Measurements from ENCODE around the gene TMEM212.
"Not testable (repeated sequence)": the region's sequence is repeated elsewhere in the genome, so short reads cannot be mapped to it uniquely, and the experiment has no call there.

TMEM212 gene

DNA sequence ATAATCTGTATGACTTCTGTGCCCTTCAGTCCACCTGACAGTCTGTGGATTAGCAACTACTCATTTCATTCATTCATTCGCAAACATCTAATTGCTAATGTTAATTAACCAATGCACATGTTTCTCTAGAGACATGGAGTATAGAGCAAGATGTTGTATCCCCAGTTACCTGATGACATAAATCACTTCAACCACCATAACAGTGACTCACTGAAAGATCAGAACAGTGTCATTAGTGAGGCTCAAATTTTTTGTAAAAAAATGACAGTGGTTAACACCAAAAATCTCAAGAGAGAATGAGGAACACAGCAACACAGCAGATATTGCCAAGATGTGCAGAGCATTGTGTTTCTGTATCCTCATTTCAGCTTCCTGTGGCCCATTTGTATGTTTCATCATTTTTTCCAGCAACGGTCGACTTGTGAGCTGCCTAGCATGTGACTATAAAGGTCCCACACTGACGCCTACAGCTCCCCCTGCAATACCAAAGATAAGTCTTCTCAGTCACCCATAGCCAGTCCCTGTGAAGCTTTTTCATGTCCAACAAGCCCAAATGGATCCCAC, 29.2 kb upstream of the TMEM212 start:
- peak; percentile 4 for DNase-seq

DNA sequence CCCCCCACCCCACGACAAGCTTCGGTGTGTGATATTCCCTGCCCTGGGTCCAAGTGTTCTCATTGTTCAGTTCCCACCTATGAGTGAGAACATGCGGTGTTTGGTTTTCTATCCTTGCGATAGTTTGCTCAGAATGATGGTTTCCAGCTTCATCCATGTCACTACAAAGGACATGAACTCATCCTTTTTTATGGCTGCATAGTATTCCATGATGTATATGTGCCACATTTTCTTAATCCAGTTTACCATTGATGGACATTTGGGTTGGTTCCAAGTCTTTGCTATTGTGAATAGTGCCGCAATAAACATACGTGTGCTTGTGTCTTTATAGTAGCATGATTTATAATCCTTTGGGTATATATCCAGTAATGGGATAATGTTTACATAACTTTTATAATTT, 28.5 kb upstream of the TMEM212 start:
- not testable (repeated sequence) for DNase-seq

DNA sequence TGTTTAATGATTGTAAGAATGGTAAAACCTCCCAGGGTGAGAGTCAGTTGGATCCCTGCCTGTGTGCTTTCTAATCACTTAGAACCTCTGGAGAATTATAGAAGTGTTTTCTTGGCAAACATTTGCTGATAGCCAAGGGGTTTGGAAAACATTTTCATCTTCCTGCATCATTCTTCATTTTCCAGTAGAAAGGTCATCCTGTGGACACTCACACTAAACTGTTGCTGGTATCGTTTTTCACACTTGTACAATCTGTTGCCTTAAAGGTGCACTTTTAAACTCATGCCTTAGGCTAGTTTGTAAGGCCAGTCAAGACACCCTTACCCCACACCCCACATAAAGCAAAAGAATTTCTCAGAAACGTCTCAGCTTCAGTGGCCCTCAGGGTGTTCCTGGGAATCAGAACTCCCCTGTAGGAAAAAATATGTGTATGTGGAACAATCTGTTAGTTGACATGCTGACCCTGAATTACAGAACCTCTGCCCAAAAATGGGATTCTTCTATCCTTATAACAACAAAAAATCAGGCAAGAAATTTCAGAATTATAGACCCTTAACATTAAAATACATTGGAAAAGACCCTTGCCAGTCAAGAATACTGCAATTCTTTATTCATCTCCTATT, 27.1 kb upstream of the TMEM212 start:
- DNase-seq = no peak

GRCh38 chr3:171817074-171817800, 25.9 kb upstream of the TMEM212 start:
- DNase-seq = no peak

DNA sequence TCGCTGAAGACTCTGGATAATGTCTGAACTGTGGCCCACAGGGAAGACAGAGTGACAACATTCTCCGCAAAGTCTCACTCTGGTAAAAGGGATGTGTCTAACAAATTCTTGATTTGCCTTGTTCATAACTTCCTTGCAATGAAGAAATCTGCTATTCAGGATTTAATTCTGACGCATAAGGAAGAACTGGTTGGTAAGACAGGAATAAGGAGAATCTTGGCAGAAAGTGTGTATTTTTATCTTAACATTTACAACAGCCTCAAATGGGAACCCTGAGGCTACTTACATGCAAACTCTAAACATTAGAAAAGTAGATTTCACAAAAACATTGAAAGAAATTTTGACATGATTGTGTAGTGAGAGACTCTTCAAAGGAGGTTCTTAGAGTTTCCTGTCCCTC, 22.1 kb upstream of the TMEM212 start:
- DNase-seq = no peak

GRCh38 chr3:171821778-171822358, 21.3 kb upstream of the TMEM212 start:
- no peak for DNase-seq

DNA sequence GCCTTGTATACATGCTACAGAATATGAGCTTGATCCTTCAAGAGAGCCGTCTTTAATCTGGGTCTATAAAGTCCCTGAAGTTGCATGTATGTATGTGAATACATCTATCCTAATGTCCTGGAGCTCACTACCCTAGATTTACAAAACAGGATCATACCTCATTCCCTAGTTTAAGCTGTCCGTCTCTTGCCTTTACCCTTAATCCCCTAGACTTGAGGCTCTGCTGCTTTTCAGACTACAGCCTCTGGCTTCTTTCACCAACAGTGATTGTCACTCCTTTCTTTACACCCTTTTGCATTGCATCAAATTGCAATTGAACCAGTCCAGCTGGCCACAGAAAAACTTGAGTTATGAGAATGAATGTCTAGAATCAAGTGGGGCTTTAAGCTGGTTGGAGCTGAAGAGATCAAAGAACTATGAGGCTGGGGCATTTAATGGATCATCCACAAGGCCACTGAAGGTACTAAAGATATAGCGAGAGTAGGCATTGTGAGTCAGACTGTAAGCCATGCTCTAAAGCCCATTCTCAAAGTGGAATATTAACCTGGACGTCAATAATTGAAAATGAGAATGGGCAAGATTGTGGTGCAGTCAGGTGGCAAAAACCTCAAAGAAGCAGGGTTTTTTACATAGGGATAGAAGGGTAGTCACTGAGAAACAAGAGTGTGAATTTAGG, 20.6 kb upstream of the TMEM212 start:
- DNase-seq = no peak

DNA sequence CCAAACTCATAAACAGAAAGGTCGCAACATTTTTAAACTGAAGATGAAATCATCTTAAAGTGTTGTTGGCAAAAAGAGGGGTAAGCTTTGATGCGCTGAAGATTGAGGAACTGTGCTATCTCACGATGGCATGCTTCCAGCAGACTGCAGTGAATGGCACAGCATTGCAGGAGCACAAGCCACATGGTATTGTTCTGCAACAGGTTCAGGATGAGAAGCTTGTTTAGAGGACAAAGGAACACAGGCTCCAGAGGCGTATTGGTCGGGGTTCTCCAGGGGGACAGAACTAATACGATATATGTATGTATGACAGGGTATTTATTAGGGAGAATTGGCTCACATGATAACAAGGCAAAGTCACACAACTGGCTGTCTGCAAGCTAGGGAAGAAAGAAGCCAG, 19.0 kb upstream of the TMEM212 start:
- no peak for DNase-seq

DNA sequence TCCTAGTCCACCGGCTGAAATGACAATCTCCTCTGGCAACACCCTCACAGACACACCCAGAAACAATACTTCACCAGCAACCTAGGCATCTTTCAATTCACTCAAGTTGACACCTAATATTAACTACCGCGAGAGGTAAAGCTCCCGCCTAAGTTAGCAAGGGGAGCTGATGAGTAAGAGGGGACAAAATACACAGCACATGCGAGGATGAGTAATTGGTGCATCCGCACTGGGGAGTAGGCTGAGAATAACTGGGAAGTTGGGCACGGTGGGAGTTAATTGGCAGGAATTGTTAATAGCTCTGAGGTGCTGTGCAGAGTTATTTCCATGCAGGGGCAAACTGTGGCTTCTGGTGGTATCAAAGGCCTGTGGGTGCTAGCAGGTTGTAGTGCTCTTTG, 18.3 kb upstream of the TMEM212 start:
- no peak for DNase-seq

DNA sequence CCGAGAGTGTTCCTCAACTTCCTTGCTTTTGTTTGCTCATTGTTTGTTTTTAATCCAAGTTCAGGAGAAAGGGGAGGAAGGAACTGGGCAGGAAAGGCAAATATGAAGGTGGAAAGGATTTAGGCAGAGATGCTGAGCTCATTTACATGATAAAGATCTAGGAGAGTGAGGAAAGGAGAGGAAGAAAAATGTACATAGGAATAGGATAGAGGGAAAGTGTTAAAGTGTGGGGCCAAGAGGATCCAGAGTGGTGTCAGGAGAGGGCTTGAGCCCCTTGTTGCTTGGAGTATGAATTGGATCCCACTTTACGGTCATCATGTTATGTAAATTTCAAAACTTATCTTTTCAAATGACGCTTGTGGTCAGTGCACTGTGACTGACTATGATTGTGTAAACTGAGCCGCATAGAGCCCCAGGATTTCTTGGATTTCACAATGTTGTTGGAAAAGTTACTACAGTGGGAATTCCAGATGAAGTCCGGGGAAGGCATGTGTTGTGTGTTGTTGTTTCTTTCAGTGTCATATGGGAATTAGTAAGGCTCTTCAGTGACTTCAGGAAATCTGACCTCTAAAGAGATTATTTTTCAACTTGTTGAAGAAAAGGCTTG, 17.8 kb upstream of the TMEM212 start:
- DNase-seq = no peak

- DNase-seq = no peak
Observed at GRCh38 chr3:171827385-171827784, 15.8 kb upstream of the TMEM212 start.

GRCh38 chr3:171827836-171828458, 15.2 kb upstream of the TMEM212 start:
- DNase-seq = no peak

GRCh38 chr3:171828902-171829770, 14.0 kb upstream of the TMEM212 start:
- DNase-seq = no peak

DNA sequence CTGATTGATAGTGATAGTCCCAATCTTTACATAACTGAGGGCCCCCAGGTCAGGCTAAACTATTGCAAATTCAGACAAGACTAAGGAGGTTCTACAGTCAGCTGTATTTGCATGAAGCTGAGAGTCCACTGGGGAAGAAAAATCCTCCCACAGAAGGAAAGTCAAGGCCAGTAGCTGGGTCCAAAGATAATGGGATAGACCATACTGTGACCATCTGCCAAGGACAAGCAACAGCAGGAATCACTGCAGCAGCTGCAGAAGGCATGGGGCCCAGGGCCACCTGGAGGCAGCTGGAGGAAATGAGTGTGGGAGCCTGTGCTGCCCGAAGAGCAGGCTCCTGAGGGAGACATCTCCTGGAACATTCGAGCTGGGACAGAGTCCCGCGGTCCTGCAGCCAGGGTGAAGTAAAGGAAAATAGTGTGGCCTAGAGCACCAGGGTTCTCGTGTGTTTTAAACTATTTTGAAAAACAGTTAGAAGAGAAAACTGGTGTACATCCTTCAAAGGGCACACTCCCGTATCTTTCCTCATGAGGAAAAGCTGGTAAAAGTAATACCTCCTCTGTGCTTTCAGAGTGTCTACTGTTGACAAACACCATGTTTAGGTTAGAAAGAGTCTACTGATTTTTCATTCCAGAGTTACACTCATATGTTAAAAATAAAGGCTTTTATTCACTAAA, 13.2 kb upstream of the TMEM212 start:
- DNase-seq = no peak

- no peak for DNase-seq
Observed at GRCh38 chr3:171830518-171830875, 12.7 kb upstream of the TMEM212 start.

- no peak for DNase-seq
Observed at GRCh38 chr3:171831936-171832335, 11.2 kb upstream of the TMEM212 start.

GRCh38 chr3:171832989-171833388, 10.2 kb upstream of the TMEM212 start:
- no peak for DNase-seq

DNA sequence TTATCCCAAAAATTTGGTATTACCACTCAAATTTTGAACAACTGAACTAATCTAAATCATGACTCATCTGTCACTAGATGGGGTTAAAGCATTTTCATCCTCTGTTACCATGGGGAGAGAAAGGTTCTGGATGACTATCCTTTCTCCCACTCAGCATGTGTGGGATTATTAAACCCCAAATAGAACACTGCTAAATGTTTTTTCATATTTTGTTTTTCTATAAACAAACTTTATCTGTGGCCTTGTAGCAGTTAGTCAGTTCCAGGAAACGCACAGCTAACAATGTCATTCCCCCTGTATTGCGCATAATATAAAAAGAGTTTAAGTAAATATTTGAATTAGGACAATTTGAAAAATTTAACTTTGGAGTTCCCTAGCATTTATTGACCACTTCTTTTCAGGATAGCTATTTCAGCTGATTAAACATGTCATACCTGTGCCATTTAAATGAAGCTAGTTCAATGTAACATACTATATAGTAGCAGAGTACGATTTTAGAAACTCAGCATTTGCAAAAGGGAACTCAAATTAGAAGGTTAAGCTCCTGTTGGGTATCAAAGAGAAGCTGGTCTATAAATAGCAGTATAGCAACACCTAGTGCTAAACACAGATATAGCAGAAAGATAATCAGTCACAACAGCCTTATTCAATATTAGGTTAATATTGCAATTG, 9.2 kb upstream of the TMEM212 start:
- no peak for DNase-seq

GRCh38 chr3:171834461-171834801, 8.7 kb upstream of the TMEM212 start:
- no peak for DNase-seq

- DNase-seq = no peak
Observed at GRCh38 chr3:171835116-171835515, 8.0 kb upstream of the TMEM212 start.

DNA sequence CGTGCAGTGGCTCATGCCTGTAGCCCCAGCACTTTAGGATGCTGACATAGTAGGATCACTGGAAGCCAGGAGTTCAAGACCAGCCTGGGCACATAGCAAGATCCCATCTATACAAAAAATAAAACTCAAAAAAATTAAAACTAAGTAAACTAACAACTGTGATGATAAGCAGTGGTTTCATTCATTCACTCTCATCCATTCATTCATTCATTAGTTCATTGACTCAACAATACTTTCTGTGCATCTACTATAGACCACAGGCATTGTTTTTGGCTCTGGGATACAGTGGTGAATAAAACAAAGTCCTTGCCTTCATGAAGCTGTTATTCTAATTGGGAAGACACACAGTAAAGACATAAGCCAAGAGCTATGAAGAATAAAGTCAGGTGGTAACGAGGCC, 7.5 kb upstream of the TMEM212 start:
- no peak for DNase-seq

Measured in activated T-cell treated with anti-CD3 and anti-CD28 coated beads for 4 hours (primary cell).